Measurements from ENCODE around the gene ABCD4. TPM values are rescaled to one million over a fixed set of nuclear protein-coding genes. Genes with fewer than 3 reads are reported as not detected.

ABCD4 gene
- total RNA-seq, 2 experiments from 2014 or later: 46.6 to 74.7 TPM

DNA sequence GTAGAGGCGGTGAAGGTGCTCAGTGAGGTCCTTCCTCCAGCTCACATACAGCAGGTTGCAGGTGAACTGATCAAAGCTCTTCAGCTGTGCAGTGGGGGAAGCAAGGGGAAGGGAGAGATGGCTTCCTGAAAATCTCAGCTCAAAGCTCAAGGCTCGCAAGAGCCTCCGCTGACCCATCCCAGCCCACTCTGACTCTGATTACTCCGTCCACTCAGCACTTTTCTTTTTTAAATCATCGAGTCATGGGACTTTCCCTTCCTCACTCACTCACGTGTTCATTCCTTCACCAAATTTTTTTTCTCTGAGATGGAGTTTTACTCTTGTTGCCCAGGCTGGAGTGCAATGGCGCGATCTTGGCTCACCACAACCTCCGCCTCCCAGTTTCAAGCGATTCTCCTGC lies 4.7 kb downstream of the ABCD4 start:
- H4K20me1 ChIP-seq (ENCODE audit: insufficient read depth, low read length): no peaks in the 10 kb centered on the region
- H2AFZ ChIP-seq (ENCODE audit: low read length): no peak overlapping the region
- ChIA-PET CTCF (ENCODE audit: unreplicated experiment) (no interaction called here), POLR2A (no interaction called here)
- H3K36me3 ChIP-seq (ENCODE audit: insufficient read depth, low read length): peaks cover 44% of the 10 kb centered on the region
- no peak overlapping the region for H3K27ac ChIP-seq (ENCODE audit: low read depth, low read length, poor library complexity, severe bottlenecking)
- no peak for DNase-seq (ENCODE audit: low spot score)
- no peak overlapping the region for H3K4me3 ChIP-seq (ENCODE audit: low read depth, low read length, poor library complexity, severe bottlenecking)
- no peak overlapping the region for H3K4me2 ChIP-seq (ENCODE audit: low read length)
- H3K4me1 ChIP-seq (ENCODE audit: insufficient read depth, low read length, poor library complexity, severe bottlenecking): peaks cover 8% of the 10 kb centered on the region
- no peaks in the 10 kb centered on the region for H3K9me2 ChIP-seq (ENCODE audit: insufficient read depth, low read length)
- no peak for TF ChIP-seq EZH2phosphoT487 (IDR thresholded peaks at IDR 0.05; ENCODE audit: borderline replicate concordance, low read depth, low read length)
- TF ChIP-seq, protein P1, sequence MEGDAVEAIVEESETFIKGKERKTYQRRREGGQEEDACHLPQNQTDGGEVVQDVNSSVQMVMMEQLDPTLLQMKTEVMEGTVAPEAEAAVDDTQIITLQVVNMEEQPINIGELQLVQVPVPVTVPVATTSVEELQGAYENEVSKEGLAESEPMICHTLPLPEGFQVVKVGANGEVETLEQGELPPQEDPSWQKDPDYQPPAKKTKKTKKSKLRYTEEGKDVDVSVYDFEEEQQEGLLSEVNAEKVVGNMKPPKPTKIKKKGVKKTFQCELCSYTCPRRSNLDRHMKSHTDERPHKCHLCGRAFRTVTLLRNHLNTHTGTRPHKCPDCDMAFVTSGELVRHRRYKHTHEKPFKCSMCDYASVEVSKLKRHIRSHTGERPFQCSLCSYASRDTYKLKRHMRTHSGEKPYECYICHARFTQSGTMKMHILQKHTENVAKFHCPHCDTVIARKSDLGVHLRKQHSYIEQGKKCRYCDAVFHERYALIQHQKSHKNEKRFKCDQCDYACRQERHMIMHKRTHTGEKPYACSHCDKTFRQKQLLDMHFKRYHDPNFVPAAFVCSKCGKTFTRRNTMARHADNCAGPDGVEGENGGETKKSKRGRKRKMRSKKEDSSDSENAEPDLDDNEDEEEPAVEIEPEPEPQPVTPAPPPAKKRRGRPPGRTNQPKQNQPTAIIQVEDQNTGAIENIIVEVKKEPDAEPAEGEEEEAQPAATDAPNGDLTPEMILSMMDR (conservative IDR thresholded peaks at IDR 0.05; ENCODE audit: low read length): no peak
- H3K79me2 ChIP-seq (ENCODE audit: insufficient read depth, low read depth, low read length): peaks cover 15% of the 10 kb centered on the region; the same call in 1 of the 2 replicates
- BruUV-seq (replicated peaks): no TSS peak
- intact Hi-C loops (cut with micrococcal nuclease; ENCODE audit: unreplicated experiment): no loop called here
- no peaks in the 10 kb centered on the region for H3K9me3 ChIP-seq (ENCODE audit: low read length)

DNA sequence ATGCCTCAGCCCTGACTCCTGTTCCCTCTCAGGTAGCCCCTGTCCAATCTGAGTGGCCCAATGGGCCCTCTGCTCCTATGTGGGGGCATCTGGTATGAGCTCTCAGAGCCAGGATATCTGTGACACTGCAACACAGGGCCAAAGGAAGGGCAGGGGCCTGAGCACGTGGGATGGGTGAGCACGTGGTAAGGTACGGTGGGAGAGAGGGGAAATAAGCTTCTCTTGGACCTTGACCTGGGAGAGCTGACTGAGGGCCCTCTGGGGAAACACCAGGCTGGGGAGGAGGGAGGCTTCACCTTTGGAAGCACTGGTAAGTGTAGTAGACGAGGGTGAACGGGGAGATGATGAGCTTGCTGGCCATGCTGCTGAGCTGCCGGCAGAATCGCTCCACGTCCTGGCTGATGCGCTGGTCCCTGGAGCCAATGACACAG lies 6.7 kb downstream of the ABCD4 start:
- POLR2A ChIA-PET: no interaction called here

DNA sequence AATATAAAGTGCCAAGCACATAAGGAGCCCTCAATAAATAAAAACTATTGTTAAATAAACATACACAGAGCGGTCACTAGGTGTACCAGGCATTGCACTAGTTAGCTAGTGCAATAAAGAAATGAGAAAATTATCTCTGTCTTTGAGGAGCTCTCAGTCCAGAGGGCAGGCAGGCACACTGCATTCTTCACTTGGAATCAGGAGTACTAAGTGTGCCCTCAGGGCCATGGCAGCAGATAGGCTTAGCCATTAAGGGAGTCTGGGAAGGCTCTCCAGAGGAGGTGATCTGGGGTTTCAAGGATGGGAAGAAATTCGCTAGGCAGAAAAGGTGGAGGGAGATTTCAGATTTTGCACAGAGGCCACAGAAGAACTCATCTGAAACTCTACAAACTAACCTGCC lies 9.1 kb downstream of the ABCD4 start:
- POLR2A ChIA-PET: no interaction called here
- no peaks in the 10 kb centered on the region for H3K79me2 ChIP-seq (ENCODE audit: insufficient read depth, low read depth, low read length)
- no peaks in the 10 kb centered on the region for H3K9me2 ChIP-seq (ENCODE audit: insufficient read depth, low read length)
- intact Hi-C loops (cut with micrococcal nuclease; ENCODE audit: unreplicated experiment): no loop called here
- DNase-seq (ENCODE audit: low spot score): no peak
- no peaks in the 10 kb centered on the region for H4K20me1 ChIP-seq (ENCODE audit: insufficient read depth, low read length)
- no peak overlapping the region for H3K4me3 ChIP-seq (ENCODE audit: low read depth, low read length, poor library complexity, severe bottlenecking)
- no TSS peak for BruUV-seq (replicated peaks)
- H3K4me1 ChIP-seq (ENCODE audit: insufficient read depth, low read length, poor library complexity, severe bottlenecking): no peaks in the 10 kb centered on the region
- peaks cover 59% of the 10 kb centered on the region for H3K36me3 ChIP-seq (ENCODE audit: insufficient read depth, low read length)
- H3K27ac ChIP-seq (ENCODE audit: low read depth, low read length, poor library complexity, severe bottlenecking): no peak overlapping the region
- TF ChIP-seq EZH2phosphoT487 (IDR thresholded peaks at IDR 0.05; ENCODE audit: borderline replicate concordance, low read depth, low read length): no peak
- TF ChIP-seq, protein P1 (conservative IDR thresholded peaks at IDR 0.05; ENCODE audit: low read length): no peak
- CTCF ChIA-PET (ENCODE audit: unreplicated experiment): interaction anchor here (1.5 kb wide), 1 partner anchor 13 kb away, joined by 4 read pairs; no protein-coding TSS in a partner anchor
- H3K4me2 ChIP-seq (ENCODE audit: low read length): no peak overlapping the region
- H3K9me3 ChIP-seq (ENCODE audit: low read length): no peaks in the 10 kb centered on the region
- no peak overlapping the region for H2AFZ ChIP-seq (ENCODE audit: low read length)

More for the DNA sequence above, 6.7 kb downstream of the ABCD4 start:
- Histone ChIP-seq H3K27ac (ENCODE audit: low read depth, low read length, poor library complexity, severe bottlenecking) (no peak overlapping the region), H3K4me2 (ENCODE audit: low read length) (no peak overlapping the region), H3K4me1 (ENCODE audit: insufficient read depth, low read length, poor library complexity, severe bottlenecking) (no peaks in the 10 kb centered on the region), H4K20me1 (ENCODE audit: insufficient read depth, low read length) (no peaks in the 10 kb centered on the region), H3K4me3 (ENCODE audit: low read depth, low read length, poor library complexity, severe bottlenecking) (no peak overlapping the region), H3K36me3 (ENCODE audit: insufficient read depth, low read length) (peaks cover 56% of the 10 kb centered on the region), H3K9me2 (ENCODE audit: insufficient read depth, low read length) (no peaks in the 10 kb centered on the region), H2AFZ (ENCODE audit: low read length) (no peak overlapping the region), H3K9me3 (ENCODE audit: low read length) (no peaks in the 10 kb centered on the region), H3K79me2 (ENCODE audit: insufficient read depth, low read depth, low read length) (peaks cover 1% of the 10 kb centered on the region; the same call in 1 of the 2 replicates)
- intact Hi-C loops (cut with micrococcal nuclease; ENCODE audit: unreplicated experiment): no loop called here
- BruUV-seq (replicated peaks): no TSS peak
- CTCF ChIA-PET (ENCODE audit: unreplicated experiment): interaction anchor here (1.2 kb wide), 1 partner anchor 30 kb away, joined by 3 read pairs; no protein-coding TSS in a partner anchor
- no peak for TF ChIP-seq EZH2phosphoT487 (IDR thresholded peaks at IDR 0.05; ENCODE audit: borderline replicate concordance, low read depth, low read length)
- DNase-seq (ENCODE audit: low spot score): no peak

Data from OCI-LY7 (cell line).